HG03097 (cell line): ENCODE results near the gene ZNHIT1.
"Not testable (repeated sequence)": the region's sequence is repeated elsewhere in the genome, so short reads cannot be mapped to it uniquely, and the experiment has no call there.

Source experiments
- ATAC-seq: cut with Tn5 transposase; IDR thresholded peaks from one replicate; pipeline ENCODE4 v1.9.1; 2021; ENCODE audit not compliant: unreplicated experiment, low FRiP score

The ZNHIT1 gene

DNA sequence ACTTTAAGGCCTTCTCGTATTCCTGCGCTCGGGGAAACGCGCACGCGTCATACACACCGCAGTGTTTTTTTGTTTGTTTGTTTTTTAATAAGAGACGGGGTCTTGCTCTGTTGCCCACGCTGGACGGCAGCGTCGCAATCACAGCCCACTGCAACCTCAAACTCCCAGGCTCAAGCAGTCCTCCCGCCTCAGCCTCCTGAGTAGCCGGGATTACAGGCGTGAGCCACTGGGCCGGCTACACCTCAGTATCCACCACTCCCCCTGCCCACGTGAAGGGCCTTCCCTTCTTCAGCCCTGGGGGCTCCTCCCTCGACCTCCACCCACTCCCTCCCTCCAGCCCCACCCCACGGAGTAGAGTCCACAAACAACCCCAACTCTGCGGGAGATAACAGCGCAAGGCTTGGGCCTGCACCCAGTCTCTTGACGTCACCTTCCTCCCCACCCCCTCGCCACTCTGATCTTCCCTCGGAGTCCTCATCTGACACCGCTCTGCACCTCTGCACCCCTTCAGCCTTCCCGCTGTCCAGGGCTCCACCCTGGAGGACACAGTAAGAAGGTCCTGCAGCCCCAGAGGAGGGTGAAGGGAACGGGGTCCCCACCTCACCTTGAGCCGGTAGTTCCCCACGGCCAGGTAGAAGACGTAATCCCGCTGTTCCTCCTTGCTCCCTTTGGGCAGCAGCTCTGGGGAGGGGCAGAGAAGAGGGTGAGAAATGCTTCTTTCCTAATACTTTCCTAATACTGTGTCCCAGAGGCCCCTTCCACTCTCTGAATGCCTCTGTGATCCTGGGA, 22.5 kb downstream of the ZNHIT1 start:
- no peak for ATAC-seq

DNA sequence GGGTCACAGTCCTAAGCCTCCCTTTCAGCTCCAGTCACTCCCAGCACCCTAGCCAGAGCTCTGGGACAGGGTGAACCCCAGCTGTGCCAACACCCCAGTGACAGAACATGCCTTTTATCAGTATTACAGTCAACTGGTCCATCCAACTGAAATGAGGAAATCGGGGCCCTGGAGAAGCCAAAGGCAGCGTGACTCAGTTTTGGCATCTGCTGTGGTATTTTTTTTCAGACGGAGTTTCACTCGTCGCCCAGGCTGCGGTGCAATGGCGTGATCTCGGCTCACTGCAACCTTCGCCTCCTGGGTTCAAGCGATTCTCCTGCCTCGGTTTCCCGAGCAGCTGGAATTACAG, 23.0 kb downstream of the ZNHIT1 start:
- ATAC-seq = no peak

DNA sequence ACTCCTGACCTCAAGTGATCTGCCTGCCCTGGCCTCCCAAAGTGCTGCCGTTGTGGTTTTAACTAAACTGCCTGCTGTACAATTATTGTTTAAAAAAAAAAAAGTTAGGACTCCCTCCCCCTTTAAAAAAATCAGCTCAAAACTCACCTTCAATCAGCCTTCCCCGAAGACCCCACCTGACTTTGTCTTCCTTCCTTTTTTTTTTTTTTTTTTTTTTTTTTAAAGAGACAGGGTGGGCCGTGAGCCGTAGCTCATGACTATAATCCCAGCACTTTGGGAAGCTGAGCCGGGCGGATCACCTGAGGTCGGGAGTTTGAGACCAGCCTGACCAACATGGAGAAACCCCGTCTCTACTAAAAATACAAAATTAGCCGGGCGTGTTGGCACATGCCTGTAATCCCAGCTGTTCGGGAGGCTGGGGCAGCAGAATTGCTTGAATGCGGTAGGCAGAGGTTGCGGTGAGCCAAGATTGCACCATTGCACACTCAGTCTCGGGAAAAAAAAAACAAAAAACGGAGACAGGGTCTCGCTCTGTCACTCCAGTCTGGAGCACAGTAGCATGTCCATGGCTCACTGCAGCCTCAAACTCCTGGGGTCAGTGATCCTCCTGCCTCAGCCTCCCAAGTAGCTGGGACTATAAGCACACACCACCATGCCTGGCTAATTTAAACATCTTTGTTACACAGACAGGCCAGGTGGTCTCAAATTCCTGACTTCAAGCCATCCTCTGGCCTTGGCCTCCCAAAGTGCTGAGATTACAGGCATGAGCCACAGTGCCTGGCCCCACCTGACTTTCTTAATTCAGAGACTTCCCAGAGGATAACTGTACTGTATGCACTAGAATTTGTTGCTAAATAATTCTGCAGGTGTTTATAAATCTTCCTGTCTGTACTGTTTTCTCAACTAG, 23.7 kb downstream of the ZNHIT1 start:
- no peak for ATAC-seq

DNA sequence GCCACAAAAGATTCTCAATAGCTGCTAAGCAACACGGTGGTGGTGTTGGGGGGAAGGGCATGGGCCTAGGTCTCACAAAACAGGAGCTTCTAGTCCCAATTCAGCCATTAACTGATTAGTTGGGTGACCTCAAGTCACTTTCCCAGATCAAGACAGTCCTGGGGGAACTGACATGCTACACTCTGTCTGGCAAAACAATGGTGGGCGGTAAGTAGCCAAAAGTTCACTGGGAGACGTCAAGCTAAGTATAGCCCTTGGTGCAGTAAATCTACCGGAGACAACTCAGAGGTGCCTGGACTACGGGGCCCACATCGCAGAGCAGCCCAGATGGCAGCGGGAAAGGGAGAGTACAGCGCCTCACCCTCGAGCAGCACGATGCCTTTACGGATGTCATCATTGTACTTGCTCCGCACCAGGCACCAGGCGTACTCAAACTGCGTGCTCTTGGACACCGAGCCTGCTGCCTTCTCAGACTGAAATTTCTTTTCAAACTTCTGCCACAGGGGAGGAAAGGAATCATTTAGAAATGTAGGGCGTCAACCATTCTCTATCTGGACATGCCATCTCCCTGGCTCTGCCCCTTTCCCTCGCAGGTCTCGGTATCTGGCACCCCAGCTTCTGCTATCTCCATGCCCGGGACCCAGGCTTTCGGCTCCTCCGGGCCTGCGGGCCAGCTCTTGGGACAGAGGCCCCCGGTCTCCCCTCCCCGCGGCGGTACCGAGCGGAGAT, 25.8 kb downstream of the ZNHIT1 start:
- no peak for ATAC-seq

DNA sequence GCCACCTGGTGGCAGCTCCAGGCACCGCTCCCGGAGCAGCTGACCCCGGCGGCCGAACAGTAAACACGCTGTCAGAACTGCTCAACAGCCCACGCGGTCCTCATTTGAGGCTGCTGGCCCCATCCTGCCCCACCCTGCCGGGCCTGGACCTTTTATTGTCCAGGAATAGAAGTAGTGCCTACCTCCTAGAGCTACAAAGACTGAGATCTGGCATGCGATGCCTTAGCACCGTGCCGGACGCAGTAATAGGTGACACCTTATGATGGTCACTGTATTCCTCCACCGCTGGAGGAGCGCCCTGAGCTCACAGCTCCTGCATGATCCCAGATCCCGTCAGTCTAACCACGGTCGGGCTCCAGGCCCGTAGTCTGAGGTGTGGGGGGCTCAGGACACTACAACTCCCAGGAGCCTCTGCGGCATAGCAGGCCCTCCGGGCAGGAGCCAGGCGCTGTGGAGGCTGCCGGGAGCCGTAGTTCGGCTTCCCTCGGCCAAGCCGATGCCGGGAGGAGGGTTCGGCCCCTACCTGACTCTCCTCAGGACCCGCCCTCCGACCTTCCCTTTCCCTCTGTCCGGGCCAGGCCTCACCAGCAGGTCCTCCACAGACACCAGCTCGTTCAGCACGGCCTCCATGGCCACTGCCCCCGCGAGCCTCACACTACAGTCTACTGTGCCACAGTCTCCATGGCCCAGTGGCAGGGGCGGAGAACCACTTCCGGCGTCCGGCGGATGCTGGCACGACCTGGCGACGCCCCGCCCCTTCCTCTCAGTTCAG, 26.6 kb downstream of the ZNHIT1 start, which contains the start of gene FIS1:
Gene FIS1 (minus strand): TSS at position 707 of the 772 bp plus-strand sequence. CDS start 77 bp downstream, at position 630.
- ATAC-seq = peak; percentile 82

DNA sequence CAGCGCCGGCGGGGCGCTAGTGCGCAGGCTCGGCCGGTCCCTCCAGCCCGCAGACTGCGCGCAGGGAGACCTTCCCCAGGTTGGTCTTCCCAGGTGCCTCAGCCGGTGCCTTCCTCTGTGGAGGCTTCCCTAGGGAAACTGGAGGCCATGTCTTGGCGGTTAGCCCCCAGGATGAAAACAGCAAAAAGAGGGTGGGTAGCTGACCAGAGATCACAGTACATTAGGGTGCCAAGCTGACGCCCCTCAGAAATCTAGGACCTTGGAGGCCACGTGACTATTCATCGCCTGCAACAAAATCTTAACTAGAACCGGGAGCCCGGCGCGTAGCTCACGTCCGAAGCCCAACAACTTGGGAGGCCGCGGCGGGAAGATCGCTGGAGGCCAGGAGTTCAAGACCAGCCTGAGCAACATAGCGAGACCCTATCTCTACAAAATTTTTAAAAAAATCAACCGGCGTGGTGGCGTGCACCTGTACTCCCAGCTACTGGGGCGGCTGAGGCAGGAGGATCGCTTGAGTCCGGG, 27.2 kb downstream of the ZNHIT1 start:
- ATAC-seq = no peak

DNA sequence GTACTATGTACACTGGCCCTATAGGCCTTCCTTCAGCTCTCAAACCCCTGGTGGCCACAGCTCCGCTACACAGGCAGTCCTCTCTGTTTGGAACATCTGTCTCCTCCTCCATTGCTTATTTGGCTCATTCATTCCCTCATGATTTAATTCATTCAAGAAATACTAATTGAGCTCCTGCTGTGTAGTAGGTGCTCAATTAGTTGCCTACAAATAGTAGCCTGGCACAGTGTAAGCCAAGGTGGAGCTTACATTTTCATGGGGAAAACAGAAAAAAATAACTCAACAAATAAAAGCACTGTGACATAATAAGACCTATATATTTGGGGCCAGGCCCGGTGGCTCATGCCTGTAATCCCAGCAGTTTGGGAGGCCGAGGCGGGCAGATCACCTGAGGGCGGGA, 30.3 kb downstream of the ZNHIT1 start:
- no peak for ATAC-seq

DNA sequence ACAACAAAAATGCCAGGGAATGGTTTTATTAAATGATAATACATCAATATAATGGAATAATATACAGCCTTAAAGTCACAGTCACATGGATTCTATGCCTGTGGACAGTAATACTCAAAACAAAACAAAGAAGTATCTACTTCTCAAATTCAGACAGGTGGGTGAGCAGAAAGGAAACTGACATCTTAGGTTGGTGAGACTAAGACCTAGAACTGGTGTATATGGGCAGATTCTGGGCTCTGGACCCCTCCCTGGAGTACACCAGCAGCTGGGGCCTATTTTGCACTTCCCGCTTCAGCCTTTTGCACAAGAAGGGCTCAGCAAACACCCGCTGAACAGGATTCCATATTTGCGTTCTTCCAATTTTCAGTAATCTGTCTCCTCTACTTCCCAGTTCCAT, 32.4 kb downstream of the ZNHIT1 start:
- ATAC-seq = no peak

DNA sequence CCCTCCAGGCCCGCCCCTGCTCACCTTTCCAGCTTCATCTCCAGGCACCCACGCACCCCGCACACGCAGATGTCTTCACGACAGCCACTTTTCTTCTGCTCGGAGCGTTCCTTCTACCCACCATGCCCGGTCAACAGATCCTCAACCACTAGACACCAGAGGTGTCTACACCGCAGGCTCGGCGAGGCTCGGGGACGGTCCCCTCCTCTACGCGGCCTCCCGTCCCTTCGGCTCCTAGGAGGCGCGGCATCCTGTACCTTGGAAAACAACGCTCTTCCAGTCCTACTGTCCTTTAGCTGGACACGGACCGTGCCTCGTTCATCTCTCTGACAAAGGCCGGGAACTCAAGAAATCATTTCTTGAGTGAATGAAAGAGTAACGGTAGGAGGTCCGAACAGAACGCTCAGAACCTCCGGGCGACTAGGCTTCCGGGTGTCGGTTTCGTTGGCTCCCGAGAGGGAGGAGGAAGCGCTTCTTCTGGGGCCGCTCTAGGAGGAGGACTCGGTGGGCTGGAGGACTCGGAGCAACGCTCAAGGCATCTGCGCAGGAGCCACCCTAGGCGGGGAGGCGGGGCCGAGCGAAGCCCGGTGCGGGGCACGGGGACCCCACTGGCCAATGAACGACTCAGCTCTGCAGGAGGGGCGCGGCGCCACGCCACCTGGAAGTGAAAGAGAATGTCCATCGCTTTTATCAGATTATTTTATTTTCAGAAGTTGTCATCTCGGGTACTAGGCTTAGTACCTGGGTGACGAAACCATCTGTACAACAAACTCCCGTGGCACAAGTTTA, 34.1 kb downstream of the ZNHIT1 start:
- ATAC-seq = peak; percentile 96

DNA sequence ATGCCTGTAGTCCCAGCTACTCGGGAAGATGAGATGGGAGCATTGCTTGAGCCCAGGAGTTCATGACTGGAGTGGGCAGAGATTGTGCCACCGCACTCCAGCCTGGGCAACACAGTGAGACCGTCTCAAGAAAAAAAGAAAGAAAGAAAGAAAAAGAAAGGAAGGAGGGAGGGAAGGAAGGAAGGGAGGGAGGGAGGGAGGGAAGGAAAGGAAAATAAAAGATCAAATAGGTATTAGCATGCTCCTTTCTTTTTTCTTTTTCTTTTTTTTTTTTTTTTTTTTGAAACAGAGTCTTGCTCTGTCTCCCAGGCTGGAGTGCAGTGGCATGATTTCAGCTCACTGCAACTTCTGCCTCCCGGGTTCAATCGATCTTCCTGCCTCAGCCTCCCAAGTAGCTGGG, 35.2 kb downstream of the ZNHIT1 start:
- not testable (repeated sequence) for ATAC-seq

DNA sequence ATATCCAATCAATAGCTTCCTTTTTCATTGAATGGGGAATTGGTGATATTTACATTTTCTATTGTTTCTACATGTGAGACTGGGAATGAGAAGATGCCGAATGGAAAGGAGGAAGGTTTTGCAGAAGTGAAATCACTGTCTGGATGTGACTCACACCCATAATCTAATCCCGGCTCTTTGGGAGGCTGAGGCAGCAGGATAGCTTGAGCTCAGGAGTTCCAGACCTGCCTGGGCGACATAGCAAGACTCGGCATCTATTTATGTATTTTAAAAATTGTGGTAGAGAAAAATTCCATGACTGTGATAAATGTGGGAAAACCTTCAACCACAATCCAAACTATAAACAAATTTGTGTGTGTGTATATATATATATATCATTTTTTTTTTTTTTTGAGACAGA, 37.8 kb downstream of the ZNHIT1 start:
- no peak for ATAC-seq

DNA sequence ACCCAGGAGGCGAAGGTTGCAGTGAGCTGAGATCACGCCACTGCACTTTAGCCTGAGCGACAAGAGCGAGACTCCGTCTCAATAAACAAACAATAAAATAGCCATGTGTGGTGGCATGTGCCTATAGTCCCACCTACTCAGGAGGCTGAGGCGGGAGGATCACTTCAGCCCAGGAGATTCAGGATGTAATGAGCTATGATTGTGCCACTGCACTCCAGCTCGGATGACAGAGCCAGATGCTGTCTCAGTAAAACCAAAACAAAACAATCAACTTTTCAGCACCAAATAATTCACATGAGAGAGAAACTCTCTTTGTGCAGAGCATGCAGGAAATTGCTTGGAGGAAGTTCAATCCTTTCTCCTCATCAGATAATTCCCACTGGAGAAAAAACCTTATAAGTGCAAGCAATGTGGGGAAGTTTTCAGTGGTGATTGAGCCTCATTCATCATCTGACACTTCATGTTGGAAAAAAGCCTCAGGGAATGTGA, 40.3 kb downstream of the ZNHIT1 start:
- no peak for ATAC-seq

DNA sequence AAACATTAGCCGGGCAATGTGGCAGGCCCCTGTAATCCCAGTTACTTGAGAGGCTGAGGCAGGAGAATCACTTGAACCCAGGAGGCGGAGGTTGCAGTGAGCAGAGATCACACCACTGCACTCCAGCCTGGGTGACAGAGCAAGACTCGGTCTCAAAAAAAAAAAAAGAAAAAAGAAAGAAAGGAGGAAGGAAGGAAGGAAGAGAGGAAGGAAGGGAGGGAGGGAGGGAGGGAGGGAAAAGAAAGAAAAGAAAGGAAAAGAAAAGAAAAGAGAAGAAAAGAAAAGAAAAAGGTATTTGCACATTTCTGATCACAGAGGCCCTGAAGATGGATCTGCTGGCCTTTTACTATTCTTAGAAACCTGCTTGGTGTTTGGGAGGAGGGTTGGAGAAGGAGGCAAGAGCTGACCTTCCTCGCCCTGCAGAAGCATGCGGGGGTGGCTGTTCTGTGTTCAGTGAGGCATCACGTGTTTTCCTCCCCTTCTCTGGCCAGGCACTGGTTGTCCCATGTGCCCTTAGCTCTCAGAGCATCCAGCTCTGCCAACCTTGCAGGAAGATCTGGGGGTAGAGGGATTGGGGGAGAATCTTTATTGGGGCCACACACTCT, 46.2 kb downstream of the ZNHIT1 start:
- not testable (repeated sequence) for ATAC-seq

DNA sequence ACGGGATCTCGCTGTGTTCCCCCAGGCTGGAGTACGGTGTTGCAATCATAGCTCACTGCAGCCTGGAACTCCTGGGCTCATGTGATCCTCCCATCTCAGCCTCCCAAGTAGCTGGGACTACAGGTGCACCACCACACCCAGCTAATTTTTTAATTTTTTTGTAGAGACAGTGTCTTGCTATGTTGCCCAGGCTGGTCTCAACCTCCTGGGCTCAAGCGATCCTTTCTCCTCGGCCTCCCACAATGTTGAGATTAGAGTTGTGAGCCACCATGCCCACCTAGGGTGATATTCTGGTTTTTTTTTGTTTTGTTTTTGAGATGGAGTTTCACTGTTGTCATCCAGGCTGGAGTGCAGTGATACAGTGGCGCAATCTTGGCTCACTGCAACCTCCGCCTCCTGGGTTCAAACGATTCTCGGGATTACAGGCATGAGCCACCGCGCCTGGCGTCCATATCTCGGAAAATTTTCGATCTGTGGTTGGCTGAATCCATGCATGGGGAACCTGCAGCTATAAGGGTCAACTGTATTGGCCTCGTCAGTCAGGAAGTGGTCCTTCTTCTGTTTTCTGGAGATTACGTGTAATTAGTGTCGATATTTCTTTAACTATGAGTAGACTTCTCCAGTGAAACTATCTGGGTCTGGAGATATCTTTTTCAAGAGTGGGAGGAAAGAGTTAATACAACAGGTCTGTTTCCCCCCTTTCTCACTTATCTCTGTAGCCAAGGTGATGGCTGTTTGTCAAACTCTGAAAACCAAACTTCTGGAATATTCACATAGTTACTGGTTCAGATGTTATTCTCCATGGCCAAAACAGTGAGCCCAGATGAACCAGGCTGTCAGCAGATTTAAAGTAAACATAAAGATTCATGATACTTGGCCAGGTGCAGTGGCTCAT, 47.9 kb downstream of the ZNHIT1 start:
- no peak for ATAC-seq

DNA sequence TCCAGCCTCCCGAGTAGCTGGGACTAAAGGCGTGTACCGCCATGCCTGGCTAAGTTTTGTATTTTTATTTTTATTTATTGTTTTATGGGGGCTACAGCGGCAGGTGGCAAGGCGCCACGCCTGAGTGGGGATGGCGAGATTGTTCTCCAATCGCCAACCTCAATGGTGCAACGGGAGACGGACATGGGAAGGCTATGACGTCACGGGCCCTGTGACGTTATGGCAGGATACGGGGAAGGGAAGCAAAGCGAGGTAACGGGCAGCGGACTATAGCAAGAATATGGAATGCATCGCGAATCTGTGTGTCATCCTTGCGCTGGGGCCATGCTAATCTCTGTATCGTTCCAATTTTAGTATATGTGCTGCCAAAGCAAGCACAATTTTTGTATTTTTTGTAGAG, 51.7 kb downstream of the ZNHIT1 start:
- no peak for ATAC-seq

DNA sequence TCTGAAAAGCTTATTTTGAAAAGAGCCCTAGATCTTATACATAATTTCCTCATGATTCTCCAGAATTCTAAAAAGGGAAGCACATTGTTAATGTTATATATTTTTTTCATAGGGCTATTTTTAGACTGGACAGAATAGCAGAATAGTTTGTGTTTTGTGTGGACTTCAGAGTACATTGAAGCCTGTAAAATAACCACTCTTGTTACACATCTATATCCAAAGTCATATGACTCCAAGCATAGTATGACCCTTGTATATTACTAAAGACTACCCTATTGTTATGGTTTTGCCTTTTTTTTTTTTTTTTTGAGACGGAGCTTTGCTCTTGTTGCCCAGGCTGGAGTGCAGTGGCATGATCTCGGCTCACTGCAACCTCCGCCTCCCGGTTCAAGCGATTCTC, 53.1 kb downstream of the ZNHIT1 start:
- no peak for ATAC-seq

DNA sequence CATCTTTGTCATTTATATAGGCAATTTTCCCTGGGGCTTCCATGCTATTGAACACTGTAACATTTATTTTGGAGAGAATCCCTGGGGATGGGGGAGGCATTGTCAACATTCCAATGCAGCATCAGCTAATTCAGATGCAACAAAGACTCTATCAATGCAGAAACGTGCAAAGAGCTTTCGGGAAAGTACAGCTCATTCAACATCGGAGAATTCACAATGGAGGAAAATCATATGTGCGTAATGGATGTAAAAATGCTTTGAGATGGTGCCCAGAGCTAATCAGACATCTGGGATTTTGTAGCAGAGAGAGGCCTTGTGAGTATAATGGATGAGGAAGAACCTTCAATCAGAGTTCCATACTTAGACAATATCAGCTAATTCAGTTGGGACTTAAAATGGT, 55.2 kb downstream of the ZNHIT1 start:
- no peak for ATAC-seq
